Stimulated activated CD8-positive, alpha-beta memory T cell treated with anti-CD3 and anti-CD28 coated beads, Interleukin-4, amount 100 ng/mL, for 48 hours (primary cell): ENCODE data around the gene DCAF5.
A peak's percentile ranks its signal among the peaks of the same experiment; 100 is the strongest.
"Not testable (repeated sequence)": the region's sequence is repeated elsewhere in the genome, so short reads cannot be mapped to it uniquely, and the experiment has no call there.

Experiments
- DNase-seq: peaks from one replicate; pipeline ENCODE4 v3.0.0-alpha.2; 2020

The DCAF5 gene

GRCh38 chr14:69068744-69069421 is 84.0 kb downstream of the DCAF5 start:
- no peak for DNase-seq

- no peak for DNase-seq
Measured at GRCh38 chr14:69066396-69067171, 86.3 kb downstream of the DCAF5 start.

GRCh38 chr14:69065934-69066333 is 87.0 kb downstream of the DCAF5 start:
- DNase-seq: not testable (repeated sequence)

- DNase-seq: no peak
Measured at GRCh38 chr14:69064596-69064995, 88.3 kb downstream of the DCAF5 start.

- no peak for DNase-seq
Measured at GRCh38 chr14:69059658-69060623, 93.0 kb downstream of the DCAF5 start.

- no peak for DNase-seq
Measured at GRCh38 chr14:69055999-69056788, 96.7 kb downstream of the DCAF5 start.

- peak; percentile 32 for DNase-seq
Measured at GRCh38 chr14:69055125-69055524, 97.8 kb downstream of the DCAF5 start.

GRCh38 chr14:69054030-69054429 is 98.9 kb downstream of the DCAF5 start:
- DNase-seq: no peak

- DNase-seq: no peak
Measured at GRCh38 chr14:69052181-69052601, 100.7 kb downstream of the DCAF5 start.

GRCh38 chr14:69050240-69051184 is 102.4 kb downstream of the DCAF5 start:
- no peak for DNase-seq

GRCh38 chr14:69049675-69050074 is 103.2 kb downstream of the DCAF5 start:
- DNase-seq: no peak

GRCh38 chr14:69048456-69048855 is 104.5 kb downstream of the DCAF5 start:
- no peak for DNase-seq

- DNase-seq: no peak
Measured at GRCh38 chr14:69047255-69047654, 105.7 kb downstream of the DCAF5 start.

- no peak for DNase-seq
Measured at GRCh38 chr14:69046476-69046860, 106.5 kb downstream of the DCAF5 start.

GRCh38 chr14:69045857-69046475 is 107.0 kb downstream of the DCAF5 start:
- DNase-seq: no peak

GRCh38 chr14:69044965-69045555 is 107.9 kb downstream of the DCAF5 start:
- DNase-seq: no peak

- no peak for DNase-seq
Measured at GRCh38 chr14:69044296-69044695, 108.6 kb downstream of the DCAF5 start.

- no peak for DNase-seq
Measured at GRCh38 chr14:69043596-69044260, 109.2 kb downstream of the DCAF5 start.

GRCh38 chr14:69042787-69043444 is 110.0 kb downstream of the DCAF5 start:
- no peak for DNase-seq
